HEK293 (cell line): Measurements from ENCODE around the gene TTC24.
A peak's percentile ranks its signal among the peaks of the same experiment; 100 is the strongest.

Experiments used
- CTCF ChIA-PET: fragments of 350-600 bp; formaldehyde crosslinking; extraction: SDS; loops from one replicate; lab custom pipeline; 2021; ENCODE audit warnings: antibody characterized with exemption; lab: Yijun Ruan, JAX
- POLR2A ChIA-PET: fragments of 300-600 bp; formaldehyde crosslinking; extraction: SDS; loops from one replicate; lab custom pipeline; 2020; ENCODE audit warnings: antibody characterized with exemption, inconsistent platforms; lab: Yijun Ruan, JAX
- H3K27ac ChIP-seq: fragments of 200-500 bp; sonication (Bioruptor generic); 2 replicates; pipeline ENCODE4 v1.5.1; 2014; ENCODE audit warnings: low read depth, low read length, control low read depth, inconsistent platforms; ENCODE audit errors: extremely low read depth
- H3K36me3 ChIP-seq, 2 experiments: fragments of 200-500 bp in 1 of 2; sonication (Bioruptor generic) in 1 of 2; 1 replicate in 1 of 2; 2 replicates in 1 of 2; pipeline ENCODE4 v1.5.1; 2014 to 2017; ENCODE audit warnings: inconsistent platforms in 2 of 2, low read length in 2 of 2; ENCODE audit not compliant: control insufficient read depth in 2 of 2, insufficient read depth in 1 of 2
- H3K4me1 ChIP-seq: fragments of 200-500 bp; sonication (Bioruptor generic); 2 replicates; pipeline ENCODE4 v1.5.1; 2014; ENCODE audit warnings: mild to moderate bottlenecking, low read length, inconsistent platforms; ENCODE audit not compliant: control insufficient read depth, insufficient read depth
- H3K4me3 ChIP-seq: 2 replicates; pipeline ENCODE4 v1.5.1; 2011; ENCODE audit warnings: low read depth, mild to moderate bottlenecking, control low read depth, low read length, moderate library complexity
- H3K9me3 ChIP-seq: fragments of 200-500 bp; sonication (Bioruptor generic); 2 replicates; pipeline ENCODE4 v1.5.1; 2014; ENCODE audit warnings: low read depth, low read length, inconsistent platforms; ENCODE audit not compliant: control insufficient read depth, insufficient read depth
- CTCF ChIP-seq: fragments of 450-650 bp; formaldehyde crosslinking; IDR thresholded peaks from 2 replicates; pipeline ENCODE4 v1.5.1; 2016; ENCODE audit warnings: missing biosample characterization, missing genetic modification characterization
- GLIS1 ChIP-seq: fragments of 450-650 bp; formaldehyde crosslinking; IDR thresholded peaks from 2 replicates; pipeline ENCODE4 v1.5.1; 2016; ENCODE audit warnings: missing biosample characterization, missing genetic modification characterization
- GLIS2 ChIP-seq: fragments of 450-650 bp; formaldehyde crosslinking; IDR thresholded peaks from 2 replicates; pipeline ENCODE4 v1.5.1; 2016; ENCODE audit warnings: missing biosample characterization, missing genetic modification characterization
- HIC1 ChIP-seq: fragments of 450-650 bp; formaldehyde crosslinking; IDR thresholded peaks from 2 replicates; pipeline ENCODE4 v1.5.1; 2016; ENCODE audit warnings: missing biosample characterization, missing genetic modification characterization
- KLF10 ChIP-seq: fragments of 450-650 bp; IDR thresholded peaks from 2 replicates; pipeline ENCODE4 v1.5.1; 2018; ENCODE audit warnings: missing biosample characterization, mild to moderate bottlenecking, missing genetic modification characterization
- TRIM28 ChIP-seq: IDR thresholded peaks from 2 replicates; pipeline ENCODE4 v1.6.1; 2011; ENCODE audit warnings: low read length, control low read depth, borderline replicate concordance
- ZNF132 ChIP-seq: fragments of 450-650 bp; formaldehyde crosslinking; IDR thresholded peaks from 2 replicates; pipeline ENCODE4 v1.5.1; 2017; ENCODE audit warnings: missing biosample characterization, missing genetic modification characterization, borderline replicate concordance
- ZNF140 ChIP-seq: fragments of 450-650 bp; formaldehyde crosslinking; IDR thresholded peaks from 2 replicates; pipeline ENCODE4 v1.5.1; 2016; ENCODE audit warnings: missing biosample characterization, missing genetic modification characterization
- ZNF157 ChIP-seq: fragments of 450-650 bp; formaldehyde crosslinking; IDR thresholded peaks from 2 replicates; pipeline ENCODE4 v1.5.1; 2016; ENCODE audit warnings: missing biosample characterization, missing genetic modification characterization
- ZNF2 ChIP-seq: fragments of 450-650 bp; formaldehyde crosslinking; IDR thresholded peaks from 2 replicates; pipeline ENCODE4 v1.5.1; 2016; ENCODE audit warnings: missing biosample characterization, missing genetic modification characterization
- ZNF335 ChIP-seq: fragments of 450-650 bp; formaldehyde crosslinking; conservative IDR thresholded peaks from 2 replicates; pipeline ENCODE4 v1.5.1; 2016; ENCODE audit warnings: missing biosample characterization, missing genetic modification characterization
- ZNF366 ChIP-seq: fragments of 450-650 bp; formaldehyde crosslinking; conservative IDR thresholded peaks from 2 replicates; pipeline ENCODE4 v1.5.1; 2016; ENCODE audit warnings: missing biosample characterization, missing genetic modification characterization
- ZNF416 ChIP-seq: fragments of 450-650 bp; formaldehyde crosslinking; IDR thresholded peaks from 2 replicates; pipeline ENCODE4 v1.5.1; 2016; ENCODE audit warnings: missing biosample characterization, missing genetic modification characterization
- ZNF514 ChIP-seq: fragments of 450-650 bp; formaldehyde crosslinking; IDR thresholded peaks from 2 replicates; pipeline ENCODE4 v1.5.1; 2016; ENCODE audit warnings: missing biosample characterization, missing genetic modification characterization
- ZNF561 ChIP-seq: fragments of 450-650 bp; IDR thresholded peaks from 2 replicates; pipeline ENCODE4 v1.5.1; 2018; ENCODE audit warnings: missing biosample characterization, missing genetic modification characterization, borderline replicate concordance
- ZNF571 ChIP-seq: fragments of 450-650 bp; formaldehyde crosslinking; IDR thresholded peaks from 2 replicates; pipeline ENCODE4 v1.5.0; 2017; ENCODE audit warnings: missing biosample characterization, missing genetic modification characterization
- ZNF600 ChIP-seq: fragments of 450-650 bp; formaldehyde crosslinking; IDR thresholded peaks from 2 replicates; pipeline ENCODE4 v1.5.1; 2016; ENCODE audit warnings: missing biosample characterization, missing genetic modification characterization
- ZNF626 ChIP-seq: fragments of 450-650 bp; sonication (Bioruptor Pico); formaldehyde crosslinking; IDR thresholded peaks from 2 replicates; pipeline ENCODE4 v1.5.1; 2018; ENCODE audit warnings: missing biosample characterization, missing genetic modification characterization, inconsistent platforms
- ZNF654 ChIP-seq: fragments of 450-650 bp; formaldehyde crosslinking; IDR thresholded peaks from 2 replicates; pipeline ENCODE4 v1.5.1; 2016; ENCODE audit warnings: low read depth, missing biosample characterization, missing genetic modification characterization
- ZNF707 ChIP-seq: fragments of 450-650 bp; formaldehyde crosslinking; IDR thresholded peaks from 2 replicates; pipeline ENCODE4 v1.5.1; 2016; ENCODE audit warnings: missing biosample characterization, missing genetic modification characterization
- ZNF747 ChIP-seq: fragments of 450-650 bp; formaldehyde crosslinking; IDR thresholded peaks from 2 replicates; pipeline ENCODE4 v1.5.1; 2016; ENCODE audit warnings: missing biosample characterization, missing genetic modification characterization
- ZNF76 ChIP-seq: fragments of 450-650 bp; formaldehyde crosslinking; IDR thresholded peaks from 2 replicates; pipeline ENCODE4; 2016; ENCODE audit warnings: low read depth, missing biosample characterization, missing genetic modification characterization, borderline replicate concordance
- ZNF776 ChIP-seq: fragments of 450-650 bp; formaldehyde crosslinking; IDR thresholded peaks from 2 replicates; pipeline ENCODE4 v1.5.0; 2017; ENCODE audit warnings: missing biosample characterization, missing genetic modification characterization, borderline replicate concordance

Gene TTC24

DNA sequence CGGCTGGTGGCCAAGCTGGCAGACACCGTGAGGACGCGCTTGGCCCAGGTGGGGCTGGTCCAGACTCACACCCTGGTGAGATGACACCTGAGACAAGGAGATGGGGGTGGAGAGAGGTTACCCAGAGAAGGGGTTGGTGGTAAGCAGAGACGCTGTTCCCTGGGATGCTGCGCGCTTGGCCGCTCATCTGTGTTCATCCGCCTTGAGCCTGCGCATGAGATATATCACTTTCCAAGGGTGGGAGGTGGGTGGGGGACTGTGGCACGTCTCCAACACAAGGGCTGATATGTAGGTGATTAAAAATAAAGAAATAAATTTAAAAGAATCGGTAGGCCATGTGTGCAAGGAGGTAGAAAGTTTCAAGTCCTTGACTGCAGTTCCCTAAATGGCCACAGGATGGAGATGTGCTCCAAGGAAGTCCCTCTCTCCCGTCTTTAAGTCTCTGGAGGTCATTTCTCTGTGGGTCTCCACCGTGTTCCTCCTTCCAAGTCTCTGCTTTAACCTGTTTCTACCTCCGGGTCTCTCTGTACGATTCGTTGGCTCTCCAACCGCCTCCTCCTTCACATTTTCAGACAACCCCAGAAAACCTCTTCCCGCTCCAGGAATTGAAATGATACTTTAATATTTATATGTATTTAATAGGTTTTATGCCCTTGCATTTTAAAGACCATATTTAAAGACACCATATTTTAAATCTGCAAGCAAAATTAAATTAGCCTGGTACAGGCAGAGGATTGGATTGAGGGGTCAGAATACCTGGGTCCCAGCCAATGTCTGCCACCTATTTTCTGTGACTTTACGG lies 4.5 kb downstream of the TTC24 start:
- Histone ChIP-seq H3K36me3 (no peaks in the 10 kb centered on the region), H3K4me1 (no peaks in the 10 kb centered on the region), H3K27ac (no peak overlapping the region), H3K9me3 (no peaks in the 10 kb centered on the region), H3K4me3 (no peak overlapping the region)
- no peak for TF ChIP-seq ZNF747 (tag by site-specific recombination)
- TF ChIP-seq ZNF132: no peak
- TF ChIP-seq GLIS1 (tag by site-specific recombination): peak; percentile 31; the same call in 1 of the 2 replicates
- peak; percentile 90 for TF ChIP-seq ZNF654 (tag by site-specific recombination)
- peak; percentile 69 for TF ChIP-seq CTCF (tag by site-specific recombination)
- TF ChIP-seq HIC1: no peak
- peak; percentile 76 for TF ChIP-seq ZNF366
- 0 out of 2 replicates have a peak, but pooled peaks have one; percentile 24 for TF ChIP-seq ZNF335
- ChIA-PET POLR2A (no interaction called here), CTCF (interaction anchor here (0.6 to 3.3 kb wide), 11 partner anchors 7 to 201 kb away, joined by 3 to 18 read pairs (median 7); partner anchors contain the start of gene NAXE)

DNA sequence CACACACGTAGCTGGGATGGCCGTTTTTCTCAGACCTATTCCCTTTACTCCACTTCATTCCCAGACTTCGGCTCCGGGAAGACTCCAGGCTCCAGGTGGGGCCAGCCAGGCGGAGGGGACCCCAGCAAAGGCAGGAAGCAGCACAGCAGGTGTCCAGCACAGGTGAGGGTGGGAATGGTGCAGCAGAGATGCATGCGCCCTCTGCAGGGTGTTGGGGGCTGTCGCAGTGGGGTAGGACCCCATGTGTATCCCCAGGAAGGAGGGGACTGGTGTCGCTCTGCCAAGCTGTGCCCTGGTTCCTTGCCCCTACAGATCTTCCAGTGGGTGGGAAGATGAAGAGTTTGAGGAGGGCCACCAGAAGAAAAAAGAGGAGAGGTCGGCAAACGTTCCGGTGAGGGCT lies 5.3 kb downstream of the TTC24 start:
- H3K4me3 ChIP-seq: no peak overlapping the region
- no peaks in the 10 kb centered on the region for H3K9me3 ChIP-seq
- no peaks in the 10 kb centered on the region for H3K36me3 ChIP-seq
- CTCF ChIA-PET: interaction anchor here (0.7 to 3.3 kb wide), 14 partner anchors 9 to 201 kb away, joined by 3 to 18 read pairs (median 4); no protein-coding TSS in a partner anchor
- TF ChIP-seq ZNF776 (tag by site-specific recombination): no peak
- no peak for TF ChIP-seq ZNF514 (tag by site-specific recombination)
- TF ChIP-seq ZNF561 (tag by site-specific recombination): no peak
- no peak for TF ChIP-seq ZNF600 (tag by site-specific recombination)
- TF ChIP-seq CTCF (tag by site-specific recombination): peak; percentile 37; the same call in 1 of the 2 replicates
- no peak for TF ChIP-seq ZNF157
- no peak for TF ChIP-seq TRIM28
- TF ChIP-seq GLIS1 (tag by site-specific recombination): peak; percentile 31; the same call in 1 of the 2 replicates
- no peak for TF ChIP-seq ZNF707 (tag by site-specific recombination)
- peak; percentile 86; the same call in 1 of the 2 replicates for TF ChIP-seq ZNF2 (tag by site-specific recombination)
- TF ChIP-seq KLF10: no peak
- TF ChIP-seq ZNF626 (tag by site-specific recombination): no peak
- TF ChIP-seq ZNF76 (tag by site-specific recombination): no peak
- TF ChIP-seq GLIS2: peak; percentile 48; the same call in 1 of the 2 replicates
- TF ChIP-seq ZNF571 (tag by site-specific recombination): no peak
- TF ChIP-seq ZNF416 (tag by site-specific recombination): no peak
- no peak for TF ChIP-seq ZNF140 (tag by site-specific recombination)
- POLR2A ChIA-PET: no interaction called here
- H3K4me1 ChIP-seq: no peaks in the 10 kb centered on the region
- no peak overlapping the region for H3K27ac ChIP-seq
